HG03280 (cell line): ENCODE results near the gene SPARC.
"Not testable (repeated sequence)": the region's sequence is repeated elsewhere in the genome, so short reads cannot be mapped to it uniquely, and the experiment has no call there.

Experiments used
- ATAC-seq: cut with Tn5 transposase; IDR thresholded peaks from one replicate; pipeline ENCODE4 v1.9.1; 2021; ENCODE audit warnings: mild to moderate bottlenecking, moderate library complexity; ENCODE audit not compliant: unreplicated experiment

The SPARC gene, protein sequence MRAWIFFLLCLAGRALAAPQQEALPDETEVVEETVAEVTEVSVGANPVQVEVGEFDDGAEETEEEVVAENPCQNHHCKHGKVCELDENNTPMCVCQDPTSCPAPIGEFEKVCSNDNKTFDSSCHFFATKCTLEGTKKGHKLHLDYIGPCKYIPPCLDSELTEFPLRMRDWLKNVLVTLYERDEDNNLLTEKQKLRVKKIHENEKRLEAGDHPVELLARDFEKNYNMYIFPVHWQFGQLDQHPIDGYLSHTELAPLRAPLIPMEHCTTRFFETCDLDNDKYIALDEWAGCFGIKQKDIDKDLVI

GRCh38 chr5:151686674-151687407 is at the start of gene SPARC:
Gene SPARC (minus strand): TSS chr5:151686915. CDS start chr5:151676188, 10,727 bp downstream.
- ATAC-seq = peak; percentile 39

GRCh38 chr5:151735646-151736045 is 48.9 kb upstream of the SPARC start:
- ATAC-seq = no peak

DNA sequence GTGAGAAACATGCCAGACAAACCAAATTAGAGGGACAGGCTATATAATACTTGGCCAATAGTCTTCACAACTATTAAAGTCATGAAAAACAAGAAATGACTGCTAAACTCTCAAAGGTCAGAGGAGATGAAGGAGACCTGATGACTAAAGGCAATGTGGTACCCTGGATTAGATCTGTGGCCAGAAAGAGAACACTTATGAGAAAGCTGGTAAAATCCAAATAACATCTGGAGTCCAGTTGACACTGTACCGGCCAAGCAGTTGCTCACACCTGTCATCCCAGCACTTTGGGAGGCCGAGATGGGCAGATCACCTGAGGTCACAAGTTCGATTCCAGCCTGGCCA is 47.3 kb upstream of the SPARC start:
- no peak for ATAC-seq

- no peak for ATAC-seq
Measured at GRCh38 chr5:151733358-151734063, 46.8 kb upstream of the SPARC start.

DNA sequence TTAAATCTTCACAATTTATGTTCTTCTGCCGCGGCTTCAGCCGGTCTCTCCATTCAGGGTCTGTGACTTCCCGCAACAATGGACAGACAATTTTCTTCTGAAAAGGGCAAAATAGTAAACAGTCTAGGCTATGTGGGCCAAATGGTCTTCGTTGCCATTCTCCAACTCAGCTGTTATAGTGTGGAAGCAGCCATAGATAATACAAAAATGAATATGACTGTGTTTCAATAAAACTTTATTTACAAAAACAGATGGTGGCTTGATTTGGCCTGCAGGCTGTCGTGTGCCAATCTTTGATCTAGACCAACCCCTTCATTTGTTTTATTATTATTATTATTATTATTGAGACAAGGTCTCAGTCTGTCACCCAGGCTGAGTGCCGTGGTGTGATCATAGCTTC is 43.7 kb upstream of the SPARC start:
- ATAC-seq = no peak

DNA sequence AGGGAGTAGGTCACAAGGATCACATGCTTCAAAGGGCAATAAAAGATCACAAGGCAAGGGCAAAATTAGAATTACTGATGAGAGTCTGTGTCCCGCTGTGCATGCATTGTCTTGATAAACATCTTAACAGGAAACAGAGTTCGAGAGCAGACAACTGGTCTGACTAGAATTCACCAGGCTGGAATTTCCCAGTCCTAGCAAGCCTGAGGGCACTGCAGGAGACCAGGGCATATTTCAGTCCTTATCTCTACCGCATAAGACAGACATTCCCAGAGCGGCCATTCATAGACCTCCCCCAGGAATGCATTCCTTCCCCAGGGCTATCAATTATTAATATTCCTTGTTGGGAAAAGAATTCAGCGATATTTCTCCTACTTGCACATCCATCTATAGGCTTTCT is 42.9 kb upstream of the SPARC start:
- not testable (repeated sequence) for ATAC-seq

GRCh38 chr5:151724360-151724759 is 37.6 kb upstream of the SPARC start:
- no peak for ATAC-seq

DNA sequence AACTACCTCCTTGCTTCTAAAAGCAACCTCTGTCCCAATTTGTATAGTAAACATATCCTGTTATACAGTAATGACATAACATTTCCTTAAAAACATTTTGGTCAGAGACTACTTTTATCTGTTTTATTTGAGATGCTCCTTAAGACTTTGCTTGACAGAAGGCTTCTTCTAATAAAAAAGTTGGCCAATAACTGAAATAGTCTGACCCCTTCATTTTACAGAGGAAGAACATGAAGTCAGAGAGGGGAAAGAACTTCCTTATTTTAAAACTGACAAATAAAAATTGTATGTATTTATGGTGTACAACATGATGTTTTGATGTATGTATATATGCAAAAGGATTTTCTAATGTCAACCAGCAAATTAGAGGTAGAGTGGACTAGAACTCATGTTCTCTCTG is 35.8 kb upstream of the SPARC start:
- ATAC-seq = no peak

- ATAC-seq = peak; percentile 26
Measured at GRCh38 chr5:151721812-151722391, 35.2 kb upstream of the SPARC start.

DNA sequence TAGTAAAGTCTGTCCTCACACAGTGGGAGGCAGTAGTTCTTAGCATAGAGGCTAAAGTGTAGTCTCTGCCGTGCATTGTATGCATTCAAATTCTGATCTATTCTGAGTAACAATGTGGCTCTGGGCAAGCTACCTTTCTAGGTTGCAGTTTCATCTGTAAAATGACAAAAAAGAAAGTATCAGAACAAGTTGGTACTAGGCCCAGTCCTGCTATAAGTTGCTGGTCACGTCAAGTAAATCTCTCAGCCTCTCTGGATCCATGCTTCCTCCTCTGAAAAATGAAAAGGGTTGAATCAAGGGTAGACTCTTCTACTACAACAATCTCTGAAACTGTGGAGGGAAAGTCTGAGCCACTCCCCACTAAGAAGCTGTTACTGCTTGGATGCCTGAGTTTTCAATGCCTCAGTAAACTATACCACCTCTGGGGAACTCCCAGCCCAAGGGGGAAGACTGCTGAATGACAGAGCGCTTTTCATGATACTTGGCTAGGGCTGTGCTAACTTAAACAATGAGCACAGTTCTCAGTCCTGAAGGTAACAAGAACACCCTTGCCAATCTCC is 34.5 kb upstream of the SPARC start:
- ATAC-seq = peak; percentile 86

DNA sequence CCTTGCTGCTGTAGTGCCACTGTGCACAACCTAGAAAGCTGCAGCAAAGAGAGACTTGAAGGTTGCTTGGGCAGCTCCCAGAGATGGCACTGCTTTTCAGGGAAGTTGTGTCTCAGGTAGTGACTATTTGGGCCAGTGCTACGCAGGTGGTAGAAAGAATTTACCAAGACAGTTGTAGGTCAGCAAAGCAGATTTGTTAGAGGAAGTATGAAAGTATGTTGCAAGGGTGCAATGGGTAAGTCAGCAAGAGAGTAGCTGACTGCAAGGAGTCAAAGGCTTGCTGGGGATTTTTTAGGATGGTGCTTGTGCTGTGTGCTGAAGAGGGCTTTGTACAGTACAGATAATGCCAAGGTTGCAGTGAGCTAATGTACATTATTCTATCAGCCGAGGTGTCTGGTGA is 33.5 kb upstream of the SPARC start:
- ATAC-seq = no peak

DNA sequence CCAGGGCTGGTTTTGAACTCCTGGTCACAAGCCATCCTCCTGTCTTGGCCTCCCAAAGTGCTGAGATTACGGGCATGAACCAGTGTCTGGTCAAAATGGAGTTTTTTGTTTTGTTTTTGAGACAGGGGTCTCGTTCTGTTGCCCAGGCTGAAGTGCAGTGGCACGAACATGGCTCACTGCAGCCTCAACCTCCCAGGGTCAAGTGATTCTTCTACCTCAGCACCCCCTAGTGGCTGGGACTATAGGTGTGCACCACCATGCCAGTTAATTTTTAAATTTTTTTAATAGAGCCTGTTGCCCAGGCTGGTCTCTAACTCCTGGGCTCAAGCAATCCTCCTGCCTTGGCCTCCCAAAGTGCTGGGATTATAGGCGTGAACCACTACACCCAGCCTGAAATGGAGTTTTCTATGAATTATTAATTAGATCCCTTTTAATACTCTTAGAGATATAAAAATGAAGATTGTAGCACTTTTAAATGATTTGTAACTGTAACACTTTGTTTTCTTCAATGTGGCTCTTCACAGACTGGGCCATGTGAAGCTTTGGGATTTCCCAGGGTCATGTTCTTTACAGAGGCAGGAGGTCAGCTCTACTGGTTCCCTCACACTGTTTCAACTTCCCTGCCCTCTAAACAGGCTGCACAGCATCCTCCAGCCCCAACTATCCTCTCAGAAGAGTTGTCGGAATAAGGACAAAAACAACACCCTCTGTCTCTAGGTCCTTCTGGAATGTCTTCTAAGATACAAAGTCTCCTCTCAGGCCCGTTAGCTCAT is 32.7 kb upstream of the SPARC start:
- no peak for ATAC-seq

GRCh38 chr5:151718646-151719045 is 31.9 kb upstream of the SPARC start:
- no peak for ATAC-seq

DNA sequence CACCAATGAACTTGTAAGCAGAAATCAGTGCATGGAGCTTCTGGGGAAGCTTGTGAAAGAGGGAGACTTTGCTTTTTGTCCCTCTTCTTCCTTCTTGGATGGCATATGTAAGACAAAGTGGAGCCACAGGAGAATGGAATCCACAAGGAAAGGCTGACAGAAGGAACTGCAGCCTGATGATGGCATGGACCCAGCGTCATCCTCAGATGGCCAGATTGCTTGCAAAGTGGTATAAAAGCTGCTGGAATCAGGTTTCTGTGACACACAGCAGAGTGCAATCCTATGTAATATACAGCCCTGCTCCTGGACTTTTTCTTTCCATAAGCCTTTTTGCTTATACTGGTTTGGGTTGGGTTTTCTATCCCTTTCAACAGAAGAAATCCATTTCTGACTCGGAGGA is 31.4 kb upstream of the SPARC start:
- ATAC-seq = no peak

DNA sequence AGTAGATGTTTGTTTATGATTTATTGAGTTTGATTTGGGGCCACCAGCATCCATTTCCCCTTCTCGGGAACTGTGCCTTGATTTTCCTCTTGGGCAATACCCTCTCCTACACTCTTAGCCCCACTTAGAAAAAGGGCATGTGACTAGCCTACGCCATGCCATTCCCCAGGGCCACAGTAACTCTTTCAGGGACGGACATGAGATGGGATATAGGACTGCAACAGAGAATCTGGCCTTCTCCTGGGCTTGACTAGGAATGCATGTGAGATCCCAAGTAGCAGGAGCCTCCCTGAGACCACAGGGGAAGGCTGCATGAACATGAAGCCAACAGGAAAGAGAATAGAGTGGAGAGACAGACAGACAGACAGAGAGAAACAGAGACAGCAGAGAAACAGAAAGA is 30.7 kb upstream of the SPARC start:
- ATAC-seq = no peak

- no peak for ATAC-seq
Measured at GRCh38 chr5:151709109-151709735, 22.5 kb upstream of the SPARC start.

DNA sequence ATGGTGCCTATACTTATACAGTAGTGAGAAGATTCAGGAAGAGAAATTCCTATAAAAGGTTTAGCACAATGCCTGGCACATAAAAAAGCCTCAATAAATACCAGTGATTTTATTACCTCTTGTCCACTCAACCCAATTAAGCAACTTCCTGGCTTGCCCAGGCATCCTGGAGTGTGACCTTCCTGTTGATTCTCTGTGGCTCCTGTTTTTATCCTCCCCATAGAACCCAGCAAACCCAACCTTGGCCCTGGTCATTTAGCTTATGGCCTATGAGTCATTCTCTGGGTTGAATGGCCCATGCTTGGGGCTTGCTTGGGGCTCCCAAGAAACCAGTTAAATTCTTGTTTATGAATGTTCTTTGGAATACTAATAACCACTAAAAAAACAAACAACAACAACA is 21.4 kb upstream of the SPARC start:
- no peak for ATAC-seq

- no peak for ATAC-seq
Measured at GRCh38 chr5:151707567-151707966, 20.9 kb upstream of the SPARC start.

DNA sequence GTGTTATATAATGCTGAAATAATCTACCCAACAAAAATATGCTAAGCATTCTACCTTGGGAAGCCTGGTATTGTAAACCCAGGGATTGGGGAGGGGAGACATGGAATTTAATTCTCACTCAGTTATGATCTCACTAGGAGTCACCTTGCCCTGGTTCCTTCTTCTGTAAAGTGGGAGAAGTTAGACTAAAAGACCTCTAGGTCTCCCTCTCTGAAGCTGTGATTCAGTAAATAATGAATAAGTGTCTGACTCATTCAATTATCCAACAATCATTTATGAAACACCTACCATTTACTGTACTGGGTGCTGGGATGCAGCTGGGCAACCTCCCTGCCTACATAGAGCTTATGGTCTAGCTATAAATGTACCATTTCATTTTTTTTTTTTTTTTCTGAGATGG is 20.2 kb upstream of the SPARC start:
- ATAC-seq = no peak

DNA sequence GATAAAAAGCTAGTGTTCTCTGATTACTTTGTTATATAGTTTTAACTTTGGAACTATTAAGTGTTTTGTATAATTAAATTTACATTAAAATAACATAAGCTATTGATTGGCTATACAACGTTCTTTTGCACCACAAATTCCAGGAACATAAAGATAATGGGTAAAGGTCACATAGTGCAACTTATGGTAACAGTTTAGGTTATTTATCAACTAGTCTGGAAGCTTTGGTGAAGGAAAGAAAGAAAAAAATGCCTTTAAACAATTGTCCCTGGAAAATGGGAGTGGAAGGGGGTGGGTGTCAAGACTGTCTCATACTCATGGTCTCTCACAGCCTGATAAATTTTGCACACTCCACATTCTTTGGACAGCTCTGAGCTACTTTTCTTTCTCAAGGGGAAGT is 17.1 kb upstream of the SPARC start:
- ATAC-seq = no peak
